HUDEP-2 (cell line): ENCODE results near the gene EGFR.

Experiments used
- DNase-seq, 76 experiments: peaks; one replicate each; lab custom pipeline; 2025; ENCODE audit not compliant: unreplicated experiment in 76 of 76; lab: John Stamatoyannopoulos, UW

Gene EGFR

GRCh38 chr7:55237156-55237893 is 218.5 kb downstream of the EGFR start:
- no peak for DNase-seq

- DNase-seq, result no peak
Measured at GRCh38 chr7:55239406-55239805, 220.6 kb downstream of the EGFR start.

DNA sequence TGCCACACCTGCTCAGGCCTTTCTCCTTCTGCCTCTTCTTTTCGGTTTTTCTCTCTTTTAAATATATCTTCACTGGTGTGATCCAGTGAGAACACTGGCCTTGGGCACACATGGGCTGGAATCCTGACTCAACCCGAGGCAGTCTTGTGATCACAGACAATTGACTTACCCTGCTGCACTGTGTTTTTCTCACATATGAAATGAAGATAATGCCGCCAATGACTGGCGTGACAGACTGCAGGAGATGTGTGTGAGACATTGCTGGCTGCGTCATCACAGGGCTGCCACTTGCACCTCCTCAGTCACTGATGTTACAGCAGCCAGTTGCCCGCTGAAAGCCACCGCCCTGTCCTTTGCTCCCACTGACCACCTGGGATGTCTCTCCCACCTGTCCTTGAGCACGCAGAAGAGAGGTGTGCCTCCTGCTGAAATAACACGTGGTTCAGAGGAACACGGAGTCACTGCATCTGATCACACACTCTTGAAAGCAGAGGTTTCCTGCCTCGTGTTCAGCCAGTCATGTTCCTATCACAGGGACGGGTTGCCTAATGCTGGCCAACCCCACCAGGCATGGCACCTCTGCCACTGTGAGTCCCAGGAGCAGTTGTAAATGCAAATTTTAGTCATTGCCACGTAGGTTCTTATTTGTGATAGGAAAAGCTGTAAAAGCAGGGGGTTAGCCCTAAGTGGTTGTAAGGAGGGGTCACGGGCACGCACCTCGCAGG is 221.8 kb downstream of the EGFR start:
- no peak for DNase-seq

DNA sequence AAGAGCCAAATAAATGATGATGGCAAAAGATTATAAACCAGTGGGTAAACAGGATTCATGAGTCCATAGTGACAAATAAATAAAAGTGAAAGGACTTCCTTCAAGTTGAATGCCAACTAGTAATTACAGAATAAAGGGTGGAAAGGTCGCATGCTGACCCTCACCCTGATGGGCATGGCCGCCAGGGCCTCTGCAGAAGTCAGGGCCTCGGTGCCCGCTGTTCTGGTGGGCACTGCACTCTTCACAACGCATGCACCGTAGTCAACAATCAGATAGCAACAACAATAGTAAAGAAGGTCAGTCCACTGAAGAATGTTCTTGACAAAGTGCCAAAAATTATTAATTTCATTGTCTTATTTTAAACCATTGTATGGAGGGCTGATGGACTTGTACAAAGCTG is 223.1 kb downstream of the EGFR start:
- DNase-seq, result no peak

GRCh38 chr7:55242613-55243012 is 223.8 kb downstream of the EGFR start:
- DNase-seq, result no peak

DNA sequence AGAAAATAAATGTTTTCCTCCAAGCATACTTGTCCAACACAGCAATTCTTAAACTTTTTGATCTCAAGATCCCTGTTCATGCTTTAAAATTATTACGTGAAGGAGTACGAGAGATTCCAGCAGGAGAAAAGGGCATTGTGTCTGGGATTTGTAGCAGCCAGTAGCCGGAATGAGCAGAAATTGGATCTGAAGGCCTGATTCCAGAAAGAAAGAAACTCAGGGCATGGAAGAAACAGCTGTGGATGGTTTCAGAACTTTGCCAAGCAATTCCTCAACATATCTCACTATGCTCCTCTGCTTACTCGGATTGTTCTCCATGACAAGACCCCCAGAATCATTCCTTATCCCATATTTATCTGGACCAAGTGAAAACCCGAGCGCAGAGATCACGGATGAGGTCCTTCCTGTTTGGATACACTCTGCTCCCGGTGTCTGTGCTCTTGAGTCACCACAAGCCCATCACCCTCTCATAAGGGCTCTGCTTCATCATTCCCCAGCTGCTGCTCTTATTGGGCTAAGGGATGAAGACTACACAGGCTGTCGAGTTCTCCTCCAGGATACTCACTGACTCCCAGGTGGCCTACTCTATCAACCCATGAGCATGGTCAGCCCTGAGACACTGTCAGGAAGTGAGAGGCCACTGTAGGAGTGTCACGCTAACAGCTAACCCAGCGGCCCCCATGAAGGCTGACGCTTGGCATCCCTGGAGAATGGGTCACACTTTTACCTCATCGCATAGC is 225.4 kb downstream of the EGFR start:
- DNase-seq, result no peak

DNA sequence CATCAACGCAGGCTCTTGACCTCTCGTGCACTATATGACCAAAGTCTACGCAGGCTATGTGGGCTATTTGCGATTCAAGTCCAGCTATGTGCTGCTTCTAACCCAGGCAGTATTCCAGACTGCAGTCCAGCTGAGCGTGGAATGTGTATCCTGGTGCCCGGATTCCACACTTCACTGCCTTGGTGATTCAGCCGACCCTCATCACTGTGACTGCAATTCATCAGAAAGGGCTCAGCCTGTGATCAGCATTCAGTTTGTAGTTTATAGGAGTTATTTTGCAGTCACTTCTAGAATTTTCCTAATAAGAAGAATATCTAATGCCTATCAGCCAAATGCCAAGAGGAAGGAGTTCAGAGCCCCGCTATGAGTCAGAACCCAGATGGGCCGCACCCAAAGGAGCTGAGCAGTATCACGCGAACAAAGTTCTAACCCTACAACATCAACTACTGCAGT is 226.5 kb downstream of the EGFR start:
- DNase-seq, result peak in 1 of 76 experiments; percentile 5

- no peak for DNase-seq
Measured at GRCh38 chr7:55246171-55246570, 227.4 kb downstream of the EGFR start.

DNA sequence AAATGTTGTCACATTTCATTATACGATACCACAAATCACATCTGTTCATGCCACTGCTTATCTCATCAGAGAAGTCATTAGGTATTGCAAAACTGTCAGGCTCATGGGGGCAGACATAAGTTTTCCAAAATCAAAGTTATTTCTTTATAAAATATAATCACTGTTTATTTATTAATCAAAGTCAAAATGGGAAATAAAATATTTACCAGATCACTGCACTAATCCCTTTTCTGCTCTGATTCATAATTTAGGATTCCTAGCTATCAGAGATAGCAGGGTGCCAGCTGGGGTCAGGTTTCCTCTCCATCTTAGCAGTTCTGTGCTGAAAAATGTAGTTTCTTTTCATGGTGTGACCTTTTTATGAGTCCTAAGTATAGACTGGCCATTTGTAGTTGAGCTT is 228.6 kb downstream of the EGFR start:
- DNase-seq, result no peak

- DNase-seq, result no peak
Measured at GRCh38 chr7:55248526-55248925, 229.7 kb downstream of the EGFR start.

DNA sequence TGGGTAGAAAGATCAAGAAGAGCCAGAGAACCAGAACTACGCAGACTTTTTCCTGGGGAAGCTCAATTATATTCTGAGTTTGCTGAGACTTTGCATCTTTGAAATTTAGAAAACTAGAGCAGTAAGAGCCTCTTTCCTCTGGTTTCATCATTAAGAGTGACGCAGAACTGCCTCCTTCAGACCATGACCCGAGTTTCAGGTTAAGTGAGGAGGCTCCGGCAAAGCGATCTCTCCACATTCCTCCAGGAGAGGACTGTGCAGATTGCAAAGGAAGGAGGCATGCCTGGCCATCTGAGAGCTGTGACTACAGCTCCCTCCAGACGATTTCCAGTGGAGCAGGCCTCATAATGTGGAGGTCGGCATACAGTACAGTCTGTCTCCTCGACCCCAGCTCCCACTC is 230.5 kb downstream of the EGFR start:
- DNase-seq, result no peak

DNA sequence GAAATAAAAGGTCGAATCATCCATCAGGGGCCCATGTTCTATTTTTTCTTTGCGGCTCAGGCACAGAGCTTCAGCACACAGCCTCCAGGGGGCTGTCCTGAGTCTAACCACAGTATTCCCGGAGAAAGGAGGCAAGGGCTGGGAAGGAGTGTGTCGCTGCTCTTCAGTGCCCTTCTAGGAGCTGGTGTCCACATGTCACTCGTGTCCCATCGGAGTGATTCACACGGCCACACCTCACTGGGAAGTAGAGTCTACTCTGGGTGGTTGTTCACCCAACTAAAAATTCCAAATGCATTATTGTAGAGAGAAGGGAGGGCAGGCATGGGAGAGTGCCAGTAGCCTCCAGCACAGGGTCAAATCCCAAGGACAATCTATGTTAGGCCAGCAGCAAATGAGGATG is 231.5 kb downstream of the EGFR start:
- peak in 1 of 76 experiments; percentile 3 for DNase-seq

DNA sequence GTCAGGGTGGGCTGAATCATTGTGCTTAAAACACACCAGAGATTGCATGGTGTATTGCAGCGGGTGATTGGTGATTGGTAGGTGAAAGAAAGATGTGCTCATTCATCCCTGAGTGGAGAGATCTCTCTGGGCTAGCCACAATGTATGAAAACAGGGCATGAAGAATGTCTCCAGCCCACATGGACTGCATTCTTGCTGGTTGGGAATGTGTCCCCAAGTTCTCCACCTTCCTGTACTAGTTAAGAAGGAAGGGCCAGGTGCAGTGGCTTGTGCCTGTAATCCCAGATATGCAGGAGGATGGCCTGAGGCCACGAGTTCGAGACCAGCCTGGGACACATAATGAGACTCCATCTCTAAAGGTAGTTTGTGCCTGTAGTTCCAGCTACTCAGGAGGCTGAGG is 232.5 kb downstream of the EGFR start:
- DNase-seq, result no peak

DNA sequence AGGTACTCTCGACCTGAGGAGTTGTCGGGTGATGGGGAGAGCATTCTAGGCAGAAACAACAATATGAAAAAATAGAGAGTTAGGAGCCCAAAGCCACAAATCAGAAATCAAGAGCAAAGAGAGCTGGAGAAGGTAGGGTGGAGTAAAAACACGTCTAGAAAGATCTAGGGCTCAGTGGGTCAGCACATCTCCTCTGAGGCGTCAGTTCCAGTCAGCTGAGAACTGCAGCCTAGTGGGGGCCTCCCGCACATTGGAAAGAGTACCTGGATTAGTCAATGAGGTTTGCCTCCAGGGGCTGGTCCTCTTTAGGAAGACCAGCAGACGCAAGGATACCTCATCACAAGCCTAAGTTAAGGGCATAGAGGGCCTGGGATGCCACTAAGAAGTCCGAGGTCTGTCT is 233.1 kb downstream of the EGFR start:
- DNase-seq, result no peak

DNA sequence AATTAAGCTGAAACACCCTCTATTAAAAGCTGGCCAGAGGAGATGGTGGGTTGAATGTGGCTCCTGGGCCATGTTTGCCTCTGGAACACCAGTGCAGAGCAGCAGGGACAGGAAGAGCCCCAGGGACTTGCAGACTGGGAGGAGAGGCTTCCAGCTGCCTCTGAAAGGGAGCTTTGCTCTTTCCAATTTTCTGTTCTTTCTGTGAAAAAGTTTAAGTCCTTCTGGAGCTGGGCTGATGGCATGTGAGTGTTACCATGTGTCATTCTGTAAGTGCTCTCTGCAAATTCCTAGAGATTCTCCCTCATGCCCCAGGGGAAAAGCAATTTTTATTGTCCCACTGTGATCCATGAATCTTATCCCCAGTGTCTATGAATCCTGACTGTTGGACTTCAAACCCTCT is 233.6 kb downstream of the EGFR start:
- DNase-seq, result no peak

DNA sequence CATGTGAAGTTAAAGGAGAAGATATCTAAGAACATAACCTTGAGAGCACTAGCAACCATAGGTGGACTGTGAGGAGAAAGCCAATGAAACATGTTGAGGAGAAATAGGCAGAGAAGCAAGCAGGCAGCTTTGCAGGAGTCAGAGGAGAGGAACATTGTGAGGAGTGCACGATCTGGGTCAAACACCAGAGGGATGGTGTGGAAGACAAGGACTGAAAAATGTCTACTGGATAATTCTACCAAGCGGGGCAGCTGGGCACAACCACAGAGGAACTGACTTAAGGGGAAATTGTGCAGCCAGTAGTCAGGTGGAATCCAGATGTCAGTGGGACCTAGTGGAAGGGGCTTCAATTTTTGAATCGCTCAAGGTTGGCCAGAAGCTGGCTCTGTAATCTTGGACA is 234.4 kb downstream of the EGFR start:
- no peak for DNase-seq

GRCh38 chr7:55254242-55254595 is 235.4 kb downstream of the EGFR start:
- no peak for DNase-seq

- DNase-seq, result peak in 55 of 76 experiments; percentile 1 to 64 (median 31)
Measured at GRCh38 chr7:55254596-55255495, 236.0 kb downstream of the EGFR start.

DNA sequence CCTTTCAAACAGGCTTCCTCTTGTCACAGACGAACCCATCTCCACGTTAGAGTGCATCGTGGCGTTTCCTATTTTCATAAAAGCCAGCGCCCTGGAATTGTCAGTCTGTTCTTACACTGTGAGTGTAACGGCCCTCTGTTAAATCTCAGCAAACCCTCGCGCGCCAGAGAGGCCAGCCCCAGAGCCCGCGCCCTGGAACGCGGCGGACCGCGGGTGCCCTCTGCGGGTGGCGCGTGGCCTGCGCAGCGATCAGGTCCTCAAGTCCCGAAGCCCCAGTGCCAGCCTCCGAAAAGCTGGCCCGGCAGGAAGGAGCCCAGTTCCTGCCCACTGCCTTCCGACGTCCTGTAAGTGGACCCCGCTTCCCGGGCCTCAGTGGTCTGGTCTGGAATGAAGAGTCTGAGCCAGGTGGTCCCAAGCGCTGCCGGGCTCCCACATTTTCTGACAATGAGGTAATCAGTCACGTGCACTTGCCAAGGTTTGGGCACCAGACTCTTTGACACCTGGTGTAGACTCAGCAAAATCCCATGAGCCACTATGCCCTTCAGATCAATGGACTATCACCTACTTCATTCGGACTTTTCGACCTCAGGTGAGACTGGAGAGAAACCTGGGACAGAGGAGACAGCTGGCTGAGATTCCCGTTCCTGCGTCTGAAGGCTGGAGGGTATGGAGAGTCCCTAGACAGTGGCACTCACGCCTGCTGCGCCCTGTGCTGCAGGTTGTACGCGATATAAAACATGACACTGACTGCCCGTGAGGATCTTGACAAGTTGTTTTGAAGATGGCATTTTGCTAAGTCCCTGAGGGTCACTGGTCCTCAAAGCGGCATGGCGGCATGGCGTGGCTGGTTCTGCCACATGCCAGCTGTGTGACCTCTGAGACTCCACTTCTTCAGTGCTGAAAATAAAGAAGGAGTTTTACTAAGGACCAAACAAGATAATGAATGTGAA is 237.0 kb downstream of the EGFR start:
- peak in 58 of 76 experiments; percentile 2 to 73 (median 40) for DNase-seq
